Measurements from ENCODE around the gene MTERF4.

The MTERF4 gene

DNA sequence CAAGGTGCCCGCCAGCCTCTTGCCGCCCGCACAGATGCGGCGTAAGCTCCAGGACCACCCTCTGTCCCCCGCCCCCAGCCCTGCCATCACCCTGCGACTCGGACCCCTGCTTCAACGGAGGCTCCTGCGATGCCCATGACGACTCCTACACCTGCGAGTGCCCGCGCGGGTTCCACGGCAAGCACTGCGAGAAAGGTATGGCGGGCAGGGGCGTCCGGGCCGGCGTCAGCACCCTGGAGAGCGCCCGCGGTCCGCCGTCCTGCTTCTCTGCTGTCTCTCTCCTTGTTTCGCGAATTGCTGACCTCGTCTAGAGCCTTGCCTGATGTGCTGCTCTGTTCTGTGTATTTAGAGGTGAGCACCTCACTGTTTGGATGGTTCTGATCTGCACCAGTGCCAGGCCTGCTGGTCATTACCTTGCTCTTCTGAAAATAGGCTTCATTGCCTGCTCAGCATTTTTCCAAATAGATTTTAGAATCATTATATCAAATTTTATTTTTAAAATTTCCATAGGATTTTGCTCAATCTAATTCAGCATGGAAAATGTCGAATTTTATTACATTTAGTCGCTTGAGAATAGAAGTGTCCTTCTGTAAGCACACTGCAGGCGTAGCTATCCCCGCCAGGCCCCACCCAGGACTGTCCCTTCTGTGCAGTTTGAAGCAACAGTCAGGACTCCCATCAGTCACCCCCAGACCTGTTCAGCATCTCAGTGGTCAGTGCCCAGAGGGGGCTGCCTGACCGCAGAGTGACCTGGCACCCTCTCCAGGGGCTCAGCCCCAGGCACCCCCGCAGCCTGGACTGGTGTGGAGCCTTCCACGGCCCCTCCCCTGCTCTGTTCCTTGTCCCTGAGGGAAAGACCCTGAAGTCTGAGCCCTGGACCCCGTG, 52.1 kb downstream of the MTERF4 start:
- no peak for DNase-seq

DNA sequence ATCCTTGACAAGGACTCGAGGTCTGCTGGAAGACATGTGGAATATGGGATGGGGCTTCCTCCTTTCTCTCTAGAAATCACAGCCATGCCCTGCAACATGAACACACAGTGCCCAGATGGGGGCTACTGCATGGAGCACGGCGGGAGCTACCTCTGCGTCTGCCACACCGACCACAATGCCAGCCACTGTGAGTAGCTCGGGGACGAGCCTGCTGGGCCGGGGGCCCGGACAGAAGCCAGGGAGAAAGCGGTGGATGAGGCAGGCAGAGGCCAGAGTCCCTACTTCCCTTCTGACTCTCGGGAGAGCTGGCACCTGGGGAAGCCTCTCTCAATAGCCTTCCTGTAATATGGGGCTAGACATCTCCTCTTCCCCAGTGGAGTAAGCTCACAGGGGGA, 53.1 kb downstream of the MTERF4 start:
- no peak for DNase-seq

DNA sequence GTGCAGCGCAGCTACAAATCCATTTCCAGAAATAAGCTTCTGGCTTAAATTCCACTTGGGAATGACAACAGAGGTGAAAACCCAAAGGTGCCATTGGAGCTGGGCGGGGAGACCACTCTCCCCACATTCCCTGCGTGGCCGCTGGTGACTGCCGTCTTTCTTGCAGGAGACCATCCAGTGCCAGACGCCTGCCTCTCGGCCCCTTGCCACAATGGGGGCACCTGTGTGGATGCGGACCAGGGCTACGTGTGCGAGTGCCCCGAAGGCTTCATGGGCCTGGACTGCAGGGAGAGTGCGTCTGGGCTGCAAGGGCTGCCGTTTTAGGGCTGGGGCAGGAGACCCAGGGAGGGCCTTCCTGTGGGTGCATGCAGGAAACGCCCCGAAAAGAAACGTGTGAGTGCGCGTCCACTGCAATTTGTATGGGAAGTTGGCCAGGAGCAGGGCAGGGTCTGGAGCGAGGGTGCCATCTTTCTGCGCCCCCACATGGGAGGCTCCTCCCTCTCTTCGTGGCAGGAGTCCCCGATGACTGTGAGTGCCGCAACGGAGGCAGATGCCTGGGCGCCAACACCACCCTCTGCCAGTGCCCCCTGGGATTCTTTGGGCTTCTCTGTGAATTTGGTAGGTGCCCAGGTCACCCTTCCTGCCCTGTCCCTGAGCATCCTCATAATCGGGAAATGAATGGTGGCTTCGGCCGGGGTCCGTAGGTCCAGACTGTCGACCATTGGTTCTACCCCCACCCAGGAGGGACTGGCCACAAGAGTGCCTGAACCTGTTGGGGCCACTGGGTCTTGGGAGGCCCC, 53.7 kb downstream of the MTERF4 start:
- no peak for DNase-seq

DNA sequence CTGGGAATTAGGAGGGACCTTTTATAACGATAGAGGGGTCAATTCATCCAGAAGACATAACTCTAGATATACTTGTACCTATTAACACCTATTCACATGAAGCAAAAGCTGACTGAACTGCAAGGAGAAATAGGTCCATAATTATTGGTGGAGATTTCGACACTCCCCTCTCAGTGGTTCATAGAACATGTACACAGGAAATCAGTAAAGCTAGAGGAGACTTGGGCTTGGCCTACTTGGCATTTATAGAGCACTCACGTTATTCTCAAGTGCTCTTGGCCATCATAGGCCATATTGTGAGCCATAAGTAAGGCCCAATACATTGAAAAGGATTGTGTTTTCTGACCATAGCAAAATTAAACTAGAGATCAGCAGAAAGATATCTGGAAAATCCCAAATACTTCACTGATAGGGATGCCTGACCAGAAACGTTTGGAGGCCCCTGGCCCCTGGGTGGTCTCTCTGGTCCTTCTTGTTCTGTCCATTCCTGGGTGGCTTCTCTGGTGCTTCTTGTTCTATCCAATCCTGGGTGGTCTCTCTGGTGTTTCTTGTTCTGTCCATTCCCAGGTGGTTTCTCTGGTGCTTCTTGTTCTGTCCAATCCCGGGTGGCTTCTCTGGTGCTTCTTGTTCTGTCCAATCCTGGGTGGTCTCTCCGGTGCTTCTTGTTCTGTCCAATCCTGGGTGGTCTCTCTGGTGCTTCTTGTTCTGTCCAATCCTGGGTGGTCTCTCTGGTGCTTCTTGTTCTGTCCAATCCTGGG, 54.7 kb downstream of the MTERF4 start:
- DNase-seq, result no peak
